Heart right ventricle (tissue), 16 donors: Measurements from ENCODE around the gene CCDC91. TPM values are rescaled to one million over a fixed set of nuclear protein-coding genes. Genes with fewer than 3 reads are reported as not detected.

Source experiments
- ATAC-seq, 8 donors: fragments of 200-7000 bp; cut with Tn5 transposase; one replicate each; pipeline ENCODE4 v1.9.1; 2020; ENCODE audit warnings: mild to moderate bottlenecking in 8 of 8, moderate library complexity in 8 of 8, moderate number of reproducible peaks in 1 of 8
- DNase-seq, 2 donors: peaks; one replicate each; pipeline ENCODE4 v3.0.0-alpha.2; 2020
- H3K27ac ChIP-seq, 10 donors: fragments of 200-600 bp; sonication (generic) in 2 of 10; one replicate each; pipeline versions ENCODE4 v1.5.0 to v1.8.0; 2020 to 2022; ENCODE audit warnings: mild to moderate bottlenecking in 3 of 10
- H3K27me3 ChIP-seq, 7 donors: fragments of 200-600 bp; one replicate each; pipeline ENCODE4 v1.8.0; 2021 to 2022; ENCODE audit warnings: mild to moderate bottlenecking in 2 of 7
- H3K36me3 ChIP-seq, 9 donors: fragments of 200-600 bp; sonication (generic) in 1 of 9; one replicate each; pipeline versions ENCODE4 v1.5.0 to v1.8.0; 2020 to 2022; ENCODE audit warnings: mild to moderate bottlenecking in 2 of 9
- H3K4me1 ChIP-seq, 9 donors: fragments of 200-600 bp; sonication (generic) in 1 of 9; one replicate each; pipeline versions ENCODE4 v1.5.0 to v1.8.0; 2020 to 2022; ENCODE audit warnings: mild to moderate bottlenecking in 4 of 9
- H3K4me3 ChIP-seq, 10 donors: fragments of 200-600 bp; sonication (generic) in 2 of 10; one replicate each; pipeline versions ENCODE4 v1.5.0 to v1.8.0; 2020 to 2022; ENCODE audit warnings: mild to moderate bottlenecking in 7 of 10, moderate library complexity in 2 of 10
- H3K9me3 ChIP-seq, 11 donors: fragments of 200-600 bp in 10 of 11; sonication (generic) in 2 of 11; one replicate each; pipeline versions ENCODE4 v1.5.0 to v1.8.0; 2013 to 2022; ENCODE audit warnings: mild to moderate bottlenecking in 2 of 11, control low read depth in 1 of 11, moderate library complexity in 1 of 11
- CTCF ChIP-seq, 9 donors: fragments of 200-600 bp; sonication (generic) in 2 of 9; IDR thresholded peaks; one replicate each; pipeline versions ENCODE4 v1.5.0 to v1.8.0; 2021 to 2022; ENCODE audit warnings: antibody characterized with exemption in 9 of 9, mild to moderate bottlenecking in 5 of 9, moderate library complexity in 1 of 9
- WGBS, 2 donors: extraction: QIAGEN DNeasy Blood & Tissue Kit; methylation state at CpG; one replicate each; pipeline ENCODE4 v1.1.7; 2013; ENCODE audit warnings: inconsistent platforms in 1 of 2; 5-methylcytosine and 5-hydroxymethylcytosine counted together
- intact Hi-C, 10 donors: fragments of 100-400 bp; cut with DNase I; formaldehyde crosslinking; loops; one replicate each; pipeline versions ENCODE4 v1.11.1 to v1.14.2; 2022
- polyA plus RNA-seq, 2 donors: library from polyadenylated mRNA; stranded (reverse); fragments of 200-250 nt; gene quantifications; one replicate each; pipeline ENCODE4 v1.2.3, GENCODE V29; 2013
- total RNA-seq, 10 donors: library from RNA; stranded (reverse); fragmentation: NEBNext Ultra II Directional in 3 of 10; extraction: Animal tissue kit (Norgen Biotek cat#: 25700) in 3 of 10; gene quantifications; one replicate each; pipeline versions ENCODE4 v1.2.1 to v1.2.4, GENCODE V29; 2021 to 2023
- donor health status: Arrhythmogenic right ventricular cardiomyopathy.
- donor health status: ischemic (EF 13 %, LVEDD 7.1; RV severe dilation, severe dysfunction).
- donor health status: healthy with polysubstance abuse.
- donor health status: DM: no; HTN: yes; CAD: no.
- donor health status: DM: no; HTN: no; CAD: no.
- donor health status: ischemic (EF 25% LVEDD 6.9; RV normal size, moderate dysfunction).
- donor health status: ischemic (EF 25% LVEDD 5.7; RV mildly dilated, moderate dysfunction).
- donor health status: healthy.
- donor health status: DM: yes; HTN: yes; CAD: no.
- donor health status: Ischemic cardiomyopathy.
- donor health status: ischemic (EF 35%, LVEDD 5.7; RV mildly dilated, moderate dysfunction).
- donor health status: nonischemic (EF 11% LVEDD 7.7; RV severe dilation, severe dysfunction).
- donor health status: DM: yes; HTN: yes; CAD: no.
- donor health status: PGD.
- donor health status: ischemic (EF 29% LVEDD 5.4; RV normal size, mild dysfunction).
- donor health status: nonischemic (EF 23%, LVEDD 6.1; RV moderate dilation, normal function).

CCDC91 gene
- total and polyA plus RNA-seq, 12 donors: 20.5 to 66.4 (median 54.5) TPM

GRCh38 chr12:28159688-28160087, 30.6 kb upstream of the CCDC91 start:
- DNase-seq: no peak
- H3K27ac ChIP-seq: no peak overlapping the region
- WGBS, 2 donors: 84 to 87% methylated on average over 1 of the region's 1 CpG
- intact Hi-C loops: no loop called here
- no peaks in the 10 kb centered on the region for H3K27me3 ChIP-seq
- no peak for TF ChIP-seq CTCF (IDR thresholded peaks at IDR 0.05)
- H3K4me1 ChIP-seq: peaks cover 0 to 6% (median 0%) of the 10 kb centered on the region in 9 donors
- no peak for ATAC-seq
- H3K36me3 ChIP-seq: no peaks in the 10 kb centered on the region
- no peaks in the 10 kb centered on the region for H3K9me3 ChIP-seq
- no peak overlapping the region for H3K4me3 ChIP-seq

GRCh38 chr12:28161697-28162096, 28.6 kb upstream of the CCDC91 start:
- 92 to 93% methylated on average over 5 of the region's 5 CpGs for WGBS, 2 donors
- Histone ChIP-seq H3K4me3 (no peak overlapping the region), H3K9me3 (no peaks in the 10 kb centered on the region), H3K27me3 (no peaks in the 10 kb centered on the region), H3K4me1 (peaks cover 0 to 6% (median 0%) of the 10 kb centered on the region in 9 donors), H3K36me3 (no peaks in the 10 kb centered on the region), H3K27ac (no peak overlapping the region)
- no peak for DNase-seq
- intact Hi-C loops: no loop called here
- no peak for TF ChIP-seq CTCF (IDR thresholded peaks at IDR 0.05)
- ATAC-seq: no peak

- Histone ChIP-seq H3K9me3 (no peaks in the 10 kb centered on the region), H3K4me3 (no peak overlapping the region), H3K27me3 (no peaks in the 10 kb centered on the region), H3K36me3 (no peaks in the 10 kb centered on the region), H3K4me1 (peaks cover 0 to 6% (median 0%) of the 10 kb centered on the region in 9 donors), H3K27ac (no peak overlapping the region)
- no peak for TF ChIP-seq CTCF (IDR thresholded peaks at IDR 0.05)
- ATAC-seq: no peak
- 73 to 75% methylated on average over 1 of the region's 1 CpG for WGBS, 2 donors
- intact Hi-C loops: no loop called here
- DNase-seq: no peak
These were observed 27.6 kb upstream of the CCDC91 start for GRCh38 chr12:28162697-28163096.

GRCh38 chr12:28164644-28165275, 25.5 kb upstream of the CCDC91 start:
- Histone ChIP-seq H3K4me3 (no peak overlapping the region), H3K27me3 (no peaks in the 10 kb centered on the region), H3K36me3 (no peaks in the 10 kb centered on the region), H3K9me3 (no peaks in the 10 kb centered on the region), H3K4me1 (peaks cover 0 to 6% (median 0%) of the 10 kb centered on the region in 9 donors), H3K27ac (no peak overlapping the region)
- intact Hi-C loops: no loop called here
- 83 to 90% methylated on average over 2 of the region's 2 CpGs for WGBS, 2 donors
- no peak for TF ChIP-seq CTCF (IDR thresholded peaks at IDR 0.05)
- no peak for ATAC-seq
- DNase-seq: no peak
